Measurements from ENCODE around the gene ALLC. TPM values are rescaled to one million over a fixed set of nuclear protein-coding genes. Genes with fewer than 3 reads are reported as not detected.
"Not testable (repeated sequence)": the region's sequence is repeated elsewhere in the genome, so short reads cannot be mapped to it uniquely, and the experiment has no call there.

The ALLC gene
- total and polyA plus RNA-seq, 2 experiments from 2014 or later: not detected

- Histone ChIP-seq H3K4me1 (ENCODE audit: insufficient read depth) (no peaks in the 10 kb centered on the region), H3K9me2 (ENCODE audit: insufficient read depth) (no peaks in the 10 kb centered on the region), H3F3A (replicated peaks; ENCODE audit: low read depth) (no peaks in the 10 kb centered on the region), H3K4me3 (no peak overlapping the region), H3K27me3 (ENCODE audit: insufficient read depth) (no peaks in the 10 kb centered on the region), H3K79me2 (replicated peaks; ENCODE audit: insufficient read depth) (no peaks in the 10 kb centered on the region), H2AFZ (no peak overlapping the region), H3K36me3 (ENCODE audit: insufficient read depth) (no peaks in the 10 kb centered on the region), H3K27ac (ENCODE audit: low read depth) (no peak overlapping the region), H3K4me2 (no peak overlapping the region), H4K20me1 (replicated peaks; ENCODE audit: insufficient read depth) (no peaks in the 10 kb centered on the region)
- Mint-ChIP-seq H3K36me3 (ENCODE audit: low read depth) (peaks cover 13% of the 10 kb centered on the region; the same call in 2 of the 3 replicates), H3K4me3 (no peak overlapping the region), H3K27me3 (ENCODE audit: insufficient read depth, low read depth, poor library complexity) (peaks cover 3% of the 10 kb centered on the region), H3K9me3 (peaks cover 31% of the 10 kb centered on the region), H3K27ac (no peak overlapping the region), H3K4me1 (no peaks in the 10 kb centered on the region; the same call in 1 of the 3 replicates)
- ATAC-seq (no peak), DNase-seq (ENCODE audit: low spot score) (no peak)
- TF ChIP-seq ZNF331 (CRISPR knock-in tag; IDR thresholded peaks at IDR 0.05; ENCODE audit: low read depth) (no peak), POLR2AphosphoS5 (IDR thresholded peaks at IDR 0.05; ENCODE audit: low read depth) (no peak), STAT1 (IDR thresholded peaks at IDR 0.05; ENCODE audit: unreplicated experiment) (no peak)
These were observed 45.1 kb upstream of the ALLC start for GRCh38 chr2:3612639-3613523.

DNA sequence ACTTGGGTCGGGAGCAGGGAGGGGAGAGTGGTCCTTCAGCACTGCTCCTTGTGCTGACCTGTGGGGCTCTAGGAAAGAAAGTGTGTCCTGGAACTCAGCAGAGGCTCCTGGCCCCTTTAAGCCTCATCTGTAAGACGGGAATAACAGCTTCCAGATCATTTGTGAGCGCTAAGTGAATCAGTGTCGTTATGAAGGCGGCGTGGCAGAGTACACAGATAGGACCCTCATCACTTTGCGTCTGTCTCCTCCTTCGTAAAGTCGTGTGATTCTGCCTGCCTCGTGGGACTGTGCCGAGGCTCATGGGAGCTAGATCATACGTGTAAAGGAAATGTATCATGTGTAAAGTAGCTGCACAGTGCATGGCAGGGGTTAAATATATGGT is 44.5 kb upstream of the ALLC start:
- no peaks in the 10 kb centered on the region for H3K79me2 ChIP-seq (replicated peaks; ENCODE audit: insufficient read depth)
- H2AFZ ChIP-seq: no peak overlapping the region
- peaks cover 3% of the 10 kb centered on the region for H3K27me3 Mint-ChIP-seq (ENCODE audit: insufficient read depth, low read depth, poor library complexity)
- no peak overlapping the region for H3K4me3 Mint-ChIP-seq
- H3F3A ChIP-seq (replicated peaks; ENCODE audit: low read depth): no peaks in the 10 kb centered on the region
- no peaks in the 10 kb centered on the region for H3K36me3 ChIP-seq (ENCODE audit: insufficient read depth)
- no peaks in the 10 kb centered on the region; the same call in 1 of the 3 replicates for H3K4me1 Mint-ChIP-seq
- peaks cover 31% of the 10 kb centered on the region for H3K9me3 Mint-ChIP-seq
- H3K4me3 ChIP-seq: no peak overlapping the region
- no peak for ATAC-seq
- H4K20me1 ChIP-seq (replicated peaks; ENCODE audit: insufficient read depth): no peaks in the 10 kb centered on the region
- TF ChIP-seq, protein P1, sequence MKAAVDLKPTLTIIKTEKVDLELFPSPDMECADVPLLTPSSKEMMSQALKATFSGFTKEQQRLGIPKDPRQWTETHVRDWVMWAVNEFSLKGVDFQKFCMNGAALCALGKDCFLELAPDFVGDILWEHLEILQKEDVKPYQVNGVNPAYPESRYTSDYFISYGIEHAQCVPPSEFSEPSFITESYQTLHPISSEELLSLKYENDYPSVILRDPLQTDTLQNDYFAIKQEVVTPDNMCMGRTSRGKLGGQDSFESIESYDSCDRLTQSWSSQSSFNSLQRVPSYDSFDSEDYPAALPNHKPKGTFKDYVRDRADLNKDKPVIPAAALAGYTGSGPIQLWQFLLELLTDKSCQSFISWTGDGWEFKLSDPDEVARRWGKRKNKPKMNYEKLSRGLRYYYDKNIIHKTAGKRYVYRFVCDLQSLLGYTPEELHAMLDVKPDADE (IDR thresholded peaks at IDR 0.05): no peak
- no peaks in the 10 kb centered on the region for H3K4me1 ChIP-seq (ENCODE audit: insufficient read depth)
- H3K27me3 ChIP-seq (ENCODE audit: insufficient read depth): no peaks in the 10 kb centered on the region
- H3K27ac Mint-ChIP-seq: no peak overlapping the region
- no peak overlapping the region for H3K27ac ChIP-seq (ENCODE audit: low read depth)
- DNase-seq (ENCODE audit: low spot score): no peak
- no peak overlapping the region for H3K4me2 ChIP-seq
- peaks cover 13% of the 10 kb centered on the region; the same call in 2 of the 3 replicates for H3K36me3 Mint-ChIP-seq (ENCODE audit: low read depth)
- H3K9me2 ChIP-seq (ENCODE audit: insufficient read depth): no peaks in the 10 kb centered on the region

GRCh38 chr2:3614743-3615142 is 43.3 kb upstream of the ALLC start:
- H3K4me3 Mint-ChIP-seq; H3K4me2 ChIP-seq; H3K27me3 Mint-ChIP-seq (ENCODE audit: insufficient read depth, low read depth, poor library complexity); H3K4me1 ChIP-seq (ENCODE audit: insufficient read depth); H2AFZ ChIP-seq; ATAC-seq; H3K79me2 ChIP-seq (replicated peaks; ENCODE audit: insufficient read depth); H3K4me3 ChIP-seq; H4K20me1 ChIP-seq (replicated peaks; ENCODE audit: insufficient read depth); H3F3A ChIP-seq (replicated peaks; ENCODE audit: low read depth); H3K36me3 ChIP-seq (ENCODE audit: insufficient read depth); H3K9me2 ChIP-seq (ENCODE audit: insufficient read depth); DNase-seq (ENCODE audit: low spot score); H3K27me3 ChIP-seq (ENCODE audit: insufficient read depth); H3K27ac Mint-ChIP-seq; H3K4me1 Mint-ChIP-seq; H3K27ac ChIP-seq (ENCODE audit: low read depth): not testable (repeated sequence)
- H3K36me3 Mint-ChIP-seq (ENCODE audit: low read depth): peaks cover 13% of the 10 kb centered on the region; the same call in 2 of the 3 replicates
- peaks cover 31% of the 10 kb centered on the region for H3K9me3 Mint-ChIP-seq

DNA sequence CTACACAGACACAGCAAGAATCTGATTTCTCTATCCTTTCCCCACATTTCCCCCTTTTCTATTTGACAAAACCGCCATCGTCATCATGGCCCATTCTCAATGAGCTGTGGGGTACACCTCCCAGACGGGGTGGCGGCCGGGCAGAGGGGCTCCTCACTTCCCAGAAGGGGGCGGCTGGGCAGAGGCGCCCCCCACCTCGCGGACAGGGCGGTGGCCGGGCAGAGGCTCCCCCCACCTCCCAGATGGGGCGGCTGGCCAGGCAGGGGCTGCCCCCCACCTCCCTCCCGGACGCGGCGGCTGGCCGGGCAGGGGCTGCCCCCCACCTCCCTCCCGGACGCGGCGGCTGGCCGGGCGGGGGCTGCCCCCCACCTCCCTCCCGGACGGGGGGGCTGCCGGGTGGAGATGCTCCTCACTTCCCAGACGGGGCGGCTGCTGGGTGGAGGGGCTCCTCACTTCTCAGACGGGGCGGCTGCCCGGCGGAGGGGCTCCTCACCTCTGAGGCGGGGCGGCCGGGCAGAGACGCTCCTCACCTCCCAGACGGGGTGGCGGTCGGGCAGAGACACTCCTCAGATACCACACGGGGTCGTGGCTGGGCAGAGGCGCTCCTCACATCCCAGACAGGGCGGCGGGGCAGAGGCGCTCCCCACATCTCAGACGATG is 42.3 kb upstream of the ALLC start:
- Mint-ChIP-seq H3K36me3 (ENCODE audit: low read depth) (peaks cover 13% of the 10 kb centered on the region; the same call in 2 of the 3 replicates), H3K9me3 (peaks cover 33% of the 10 kb centered on the region)
- ATAC-seq; H3K27ac Mint-ChIP-seq; H3K9me2 ChIP-seq (ENCODE audit: insufficient read depth); H2AFZ ChIP-seq; H3K4me1 Mint-ChIP-seq; H3K27me3 ChIP-seq (ENCODE audit: insufficient read depth); H3K36me3 ChIP-seq (ENCODE audit: insufficient read depth); H3F3A ChIP-seq (replicated peaks; ENCODE audit: low read depth); H3K4me1 ChIP-seq (ENCODE audit: insufficient read depth); H3K79me2 ChIP-seq (replicated peaks; ENCODE audit: insufficient read depth); H3K4me2 ChIP-seq; DNase-seq (ENCODE audit: low spot score); H3K27me3 Mint-ChIP-seq (ENCODE audit: insufficient read depth, low read depth, poor library complexity); H3K4me3 Mint-ChIP-seq; H3K4me3 ChIP-seq; H4K20me1 ChIP-seq (replicated peaks; ENCODE audit: insufficient read depth); H3K27ac ChIP-seq (ENCODE audit: low read depth): not testable (repeated sequence)

DNA sequence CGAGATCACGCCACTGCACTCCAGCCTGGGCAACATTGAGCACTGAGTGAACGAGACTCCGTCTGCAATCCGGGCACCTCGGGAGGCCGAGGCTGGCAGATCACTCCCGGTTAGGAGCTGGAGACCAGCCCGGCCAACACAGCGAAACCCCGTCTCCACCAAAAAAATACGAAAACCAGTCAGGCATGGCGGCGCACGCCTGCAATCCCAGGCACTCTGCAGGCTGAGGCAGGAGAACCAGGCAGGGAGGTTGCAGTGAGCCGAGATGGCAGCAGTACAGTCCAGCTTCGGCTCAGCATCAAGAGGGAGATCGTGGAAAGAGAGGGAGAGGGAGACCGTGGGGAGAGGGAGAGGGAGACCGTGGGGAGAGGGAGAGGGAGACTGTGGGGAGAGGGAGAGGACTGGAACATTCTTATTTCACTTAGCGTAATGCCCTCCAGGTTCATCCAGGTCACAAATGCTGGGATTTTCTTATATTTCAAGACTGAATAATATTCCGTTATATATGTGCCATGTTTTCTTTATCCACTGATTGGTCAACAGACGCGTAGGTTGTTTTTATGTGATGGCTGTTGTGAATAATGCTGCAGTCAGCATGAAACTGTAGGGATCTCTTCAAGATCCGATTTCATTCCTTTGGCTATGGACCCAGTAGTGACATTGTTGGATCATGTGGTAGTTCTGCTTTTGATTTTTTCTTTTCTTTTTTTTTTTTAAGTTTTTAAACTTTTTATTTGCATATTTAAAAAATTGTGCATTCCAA is 41.4 kb upstream of the ALLC start:
- H3K27me3 Mint-ChIP-seq (ENCODE audit: insufficient read depth, low read depth, poor library complexity); H4K20me1 ChIP-seq (replicated peaks; ENCODE audit: insufficient read depth); H3K79me2 ChIP-seq (replicated peaks; ENCODE audit: insufficient read depth); H3F3A ChIP-seq (replicated peaks; ENCODE audit: low read depth); H3K4me3 Mint-ChIP-seq; H2AFZ ChIP-seq; H3K27ac ChIP-seq (ENCODE audit: low read depth); H3K4me1 Mint-ChIP-seq; ATAC-seq; H3K36me3 ChIP-seq (ENCODE audit: insufficient read depth); DNase-seq (ENCODE audit: low spot score); H3K27me3 ChIP-seq (ENCODE audit: insufficient read depth); H3K9me2 ChIP-seq (ENCODE audit: insufficient read depth); H3K4me1 ChIP-seq (ENCODE audit: insufficient read depth); H3K27ac Mint-ChIP-seq; H3K4me3 ChIP-seq; H3K4me2 ChIP-seq: not testable (repeated sequence)
- Mint-ChIP-seq H3K9me3 (peaks cover 33% of the 10 kb centered on the region), H3K36me3 (ENCODE audit: low read depth) (peaks cover 13% of the 10 kb centered on the region; the same call in 2 of the 3 replicates)

All from GM23338 (cell line).